Adrenal gland (tissue), 5 donors: ENCODE measurements around the gene DUSP22.

ENCODE experiments used
- CTCF ChIP-seq, 6 experiments: fragments of 450-650 bp in 4 of 6; fragments of 200-600 bp in 2 of 6; sonication (generic) in 1 of 6; IDR thresholded peaks; 1 replicate in 5 of 6; 2 replicates in 1 of 6; pipeline versions ENCODE4 v1.5.1 to v1.8.0; 2016 to 2021; ENCODE audit warnings: antibody characterized with exemption in 6 of 6, mild to moderate bottlenecking in 2 of 6, moderate library complexity in 1 of 6
- POLR2A ChIP-seq, 2 donors: fragments of 450-650 bp; IDR thresholded peaks; one replicate each; pipeline ENCODE4 v1.6.1; 2017; ENCODE audit warnings: antibody characterized with exemption in 2 of 2, mild to moderate bottlenecking in 2 of 2, moderate library complexity in 1 of 2
- donor health status: DM: no; HTN: no; CAD: no.

GRCh38 chr6:336159-337114, 44.1 kb downstream of the DUSP22 start:
- TF ChIP-seq CTCF (IDR thresholded peaks at IDR 0.05) (no peak), POLR2A (IDR thresholded peaks at IDR 0.05) (no peak)
